ENCODE data around the gene PTPRR.

DNA sequence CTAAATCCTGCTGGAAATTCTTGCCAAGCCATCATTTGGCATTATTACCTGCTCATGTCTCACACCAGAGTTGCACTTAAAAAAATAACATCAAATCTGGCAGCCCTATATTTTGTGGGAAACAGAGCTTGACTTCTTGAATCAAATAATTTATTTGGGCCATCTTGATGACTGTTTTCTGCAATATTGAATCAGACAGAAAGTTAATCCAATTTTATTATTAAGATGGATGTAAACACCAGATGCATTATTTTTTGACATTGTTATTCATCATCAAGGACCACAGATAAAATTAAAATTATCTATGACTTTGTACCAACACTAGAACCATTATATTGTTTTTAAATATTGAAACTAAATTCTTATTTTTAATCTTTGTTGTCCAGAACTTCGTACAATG is 132.9 kb downstream of the PTPRR start:
- TF ChIP-seq CTCF (conservative IDR thresholded peaks at IDR 0.05; ENCODE audit: low read length) (no peak), EZH2phosphoT487 (IDR thresholded peaks at IDR 0.05; ENCODE audit: borderline replicate concordance, low read depth, low read length) (no peak)
